ENCODE data around the gene ANGPTL8.

- TF ChIP-seq POLR2A (IDR thresholded peaks at IDR 0.05) (no peak), CTCF (IDR thresholded peaks at IDR 0.05) (no peak)
Observed at GRCh38 chr19:11221082-11221598, 18.3 kb upstream of the ANGPTL8 start.
